Measurements from ENCODE around the gene AFTPH.

DNA sequence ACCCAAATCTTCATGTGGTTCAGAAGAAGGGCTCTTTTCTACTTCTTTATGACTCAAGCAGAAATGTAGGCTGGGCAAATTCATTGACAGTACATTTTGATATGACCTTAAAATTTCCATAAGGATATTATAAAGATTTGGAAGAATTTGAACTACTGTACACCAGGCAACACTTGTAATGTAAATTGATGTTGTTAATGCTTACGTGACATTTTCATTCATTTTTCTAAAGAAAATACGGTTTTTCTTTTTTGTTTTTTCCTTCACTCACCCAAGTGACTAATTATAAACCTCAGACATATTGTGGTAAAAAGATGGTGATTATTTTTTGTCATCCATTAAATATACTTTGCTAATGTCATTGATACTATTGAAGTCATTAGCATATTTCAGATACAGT, 17.4 kb downstream of the AFTPH start:
- TF ChIP-seq, protein P1, sequence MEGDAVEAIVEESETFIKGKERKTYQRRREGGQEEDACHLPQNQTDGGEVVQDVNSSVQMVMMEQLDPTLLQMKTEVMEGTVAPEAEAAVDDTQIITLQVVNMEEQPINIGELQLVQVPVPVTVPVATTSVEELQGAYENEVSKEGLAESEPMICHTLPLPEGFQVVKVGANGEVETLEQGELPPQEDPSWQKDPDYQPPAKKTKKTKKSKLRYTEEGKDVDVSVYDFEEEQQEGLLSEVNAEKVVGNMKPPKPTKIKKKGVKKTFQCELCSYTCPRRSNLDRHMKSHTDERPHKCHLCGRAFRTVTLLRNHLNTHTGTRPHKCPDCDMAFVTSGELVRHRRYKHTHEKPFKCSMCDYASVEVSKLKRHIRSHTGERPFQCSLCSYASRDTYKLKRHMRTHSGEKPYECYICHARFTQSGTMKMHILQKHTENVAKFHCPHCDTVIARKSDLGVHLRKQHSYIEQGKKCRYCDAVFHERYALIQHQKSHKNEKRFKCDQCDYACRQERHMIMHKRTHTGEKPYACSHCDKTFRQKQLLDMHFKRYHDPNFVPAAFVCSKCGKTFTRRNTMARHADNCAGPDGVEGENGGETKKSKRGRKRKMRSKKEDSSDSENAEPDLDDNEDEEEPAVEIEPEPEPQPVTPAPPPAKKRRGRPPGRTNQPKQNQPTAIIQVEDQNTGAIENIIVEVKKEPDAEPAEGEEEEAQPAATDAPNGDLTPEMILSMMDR (conservative IDR thresholded peaks at IDR 0.05; ENCODE audit: low read depth, low read length): no peak
- no peak for TF ChIP-seq EZH2 (IDR thresholded peaks at IDR 0.05; ENCODE audit: borderline replicate concordance, low read depth, low read length, poor library complexity, severe bottlenecking)
